ENCODE data around the gene STAM2. TPM values are rescaled to one million over a fixed set of nuclear protein-coding genes. Genes with fewer than 3 reads are reported as not detected.
"Not testable (repeated sequence)": the region's sequence is repeated elsewhere in the genome, so short reads cannot be mapped to it uniquely, and the experiment has no call there.

STAM2 gene
- total RNA-seq, 1 donor from 2014 or later = 35.3 TPM

DNA sequence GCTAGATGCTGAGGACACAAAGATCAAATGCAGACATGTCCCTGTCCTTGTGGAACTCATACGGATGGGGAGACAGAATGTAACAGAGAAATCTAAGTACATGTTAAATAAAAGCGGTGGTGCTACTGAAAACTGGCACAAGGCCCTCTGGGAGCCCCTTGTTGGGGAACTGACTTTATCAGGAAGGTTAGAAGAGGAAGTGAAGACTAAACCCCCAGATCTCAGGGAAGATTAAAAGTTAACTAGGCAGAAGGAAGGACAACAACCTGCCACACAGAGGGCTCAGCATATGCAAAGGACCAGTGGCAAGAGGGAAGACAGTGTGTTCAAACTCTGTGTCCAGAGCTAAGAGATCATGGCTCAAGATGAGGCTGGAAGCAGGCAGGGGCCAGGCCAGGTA is 81.5 kb downstream of the STAM2 start:
- no peak for FAIRE-seq
- TF ChIP-seq, protein P1, sequence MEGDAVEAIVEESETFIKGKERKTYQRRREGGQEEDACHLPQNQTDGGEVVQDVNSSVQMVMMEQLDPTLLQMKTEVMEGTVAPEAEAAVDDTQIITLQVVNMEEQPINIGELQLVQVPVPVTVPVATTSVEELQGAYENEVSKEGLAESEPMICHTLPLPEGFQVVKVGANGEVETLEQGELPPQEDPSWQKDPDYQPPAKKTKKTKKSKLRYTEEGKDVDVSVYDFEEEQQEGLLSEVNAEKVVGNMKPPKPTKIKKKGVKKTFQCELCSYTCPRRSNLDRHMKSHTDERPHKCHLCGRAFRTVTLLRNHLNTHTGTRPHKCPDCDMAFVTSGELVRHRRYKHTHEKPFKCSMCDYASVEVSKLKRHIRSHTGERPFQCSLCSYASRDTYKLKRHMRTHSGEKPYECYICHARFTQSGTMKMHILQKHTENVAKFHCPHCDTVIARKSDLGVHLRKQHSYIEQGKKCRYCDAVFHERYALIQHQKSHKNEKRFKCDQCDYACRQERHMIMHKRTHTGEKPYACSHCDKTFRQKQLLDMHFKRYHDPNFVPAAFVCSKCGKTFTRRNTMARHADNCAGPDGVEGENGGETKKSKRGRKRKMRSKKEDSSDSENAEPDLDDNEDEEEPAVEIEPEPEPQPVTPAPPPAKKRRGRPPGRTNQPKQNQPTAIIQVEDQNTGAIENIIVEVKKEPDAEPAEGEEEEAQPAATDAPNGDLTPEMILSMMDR (IDR thresholded peaks at IDR 0.05; ENCODE audit: insufficient read depth, low read depth, low read length) = no peak
- TF ChIP-seq EZH2 (IDR thresholded peaks at IDR 0.05; ENCODE audit: insufficient read depth, low read length) = no peak
- H3K4me1 Mint-ChIP-seq (ENCODE audit: low read depth, unreplicated experiment) = no peaks in the 10 kb centered on the region

DNA sequence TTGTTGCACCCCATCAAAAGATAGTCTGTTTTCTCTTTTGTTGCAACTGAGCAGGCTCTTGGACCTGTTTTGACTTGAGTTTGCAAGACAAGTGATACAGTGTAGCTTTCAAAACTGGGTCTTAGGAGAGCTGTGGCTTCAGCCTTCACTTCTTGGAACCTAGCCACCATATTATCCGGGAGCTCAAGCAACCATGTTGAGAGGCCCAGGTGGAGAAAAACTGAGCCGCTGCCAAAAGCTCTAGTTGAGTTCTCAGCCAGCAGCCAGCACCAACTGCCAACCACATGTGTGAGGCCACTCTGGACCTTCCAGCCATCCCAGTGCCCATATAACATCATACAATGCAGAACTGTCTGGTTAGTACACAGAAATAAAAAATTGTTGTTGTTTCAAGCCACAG is 82.1 kb downstream of the STAM2 start:
- H3K79me2 ChIP-seq (ENCODE audit: insufficient read depth, low read length) = no peaks in the 10 kb centered on the region
- Mint-ChIP-seq H3K4me3 (ENCODE audit: unreplicated experiment) (no peak overlapping the region), H3K27me3 (ENCODE audit: low read depth, unreplicated experiment) (peaks cover 32% of the 10 kb centered on the region), H3K9me3 (ENCODE audit: unreplicated experiment) (no peaks in the 10 kb centered on the region), H3K4me1 (ENCODE audit: low read depth, unreplicated experiment) (no peaks in the 10 kb centered on the region), H3K36me3 (ENCODE audit: low read depth, unreplicated experiment) (no peaks in the 10 kb centered on the region), H3K27ac (ENCODE audit: unreplicated experiment) (no peak overlapping the region)
- H3K36me3 ChIP-seq (ENCODE audit: insufficient read depth, low read length) = no peaks in the 10 kb centered on the region
- TF ChIP-seq, protein P1 (IDR thresholded peaks at IDR 0.05; ENCODE audit: insufficient read depth, low read depth, low read length) = no peak
- TF ChIP-seq EZH2 (IDR thresholded peaks at IDR 0.05; ENCODE audit: insufficient read depth, low read length) = no peak
- no peak for FAIRE-seq
- H3K4me1 ChIP-seq (ENCODE audit: insufficient read depth, low read length) = peaks cover 5% of the 10 kb centered on the region
- DNase-seq (ENCODE audit: low read depth) = no peak
- no peaks in the 10 kb centered on the region for H4K20me1 ChIP-seq (ENCODE audit: insufficient read depth, low read length)
- H3K4me2 ChIP-seq (ENCODE audit: low read length) = no peak overlapping the region
- H3K9me3 ChIP-seq (ENCODE audit: insufficient read depth, low read depth, low read length) = no peaks in the 10 kb centered on the region
- H3K27ac ChIP-seq (ENCODE audit: low read depth, low read length) = no peak overlapping the region
- peaks cover 30% of the 10 kb centered on the region for H3K27me3 ChIP-seq (ENCODE audit: insufficient read depth, low read length)
- no peak overlapping the region for H2AFZ ChIP-seq (ENCODE audit: low read depth, low read length)
- no peak overlapping the region for H3K4me3 ChIP-seq (ENCODE audit: insufficient read depth, low read depth, low read length)
- no peak overlapping the region for H3K9ac ChIP-seq (ENCODE audit: low read length)

More for the DNA sequence above, 81.5 kb downstream of the STAM2 start:
- Histone ChIP-seq H3K36me3 (ENCODE audit: insufficient read depth, low read length) (no peaks in the 10 kb centered on the region), H3K4me2 (ENCODE audit: low read length) (no peak overlapping the region), H3K27ac (ENCODE audit: low read depth, low read length) (no peak overlapping the region), H4K20me1 (ENCODE audit: insufficient read depth, low read length) (no peaks in the 10 kb centered on the region), H3K9me3 (ENCODE audit: insufficient read depth, low read depth, low read length) (no peaks in the 10 kb centered on the region), H3K4me1 (ENCODE audit: insufficient read depth, low read length) (peaks cover 6% of the 10 kb centered on the region), H3K9ac (ENCODE audit: low read length) (no peak overlapping the region), H3K79me2 (ENCODE audit: insufficient read depth, low read length) (no peaks in the 10 kb centered on the region), H3K27me3 (ENCODE audit: insufficient read depth, low read length) (peaks cover 30% of the 10 kb centered on the region), H3K4me3 (ENCODE audit: insufficient read depth, low read depth, low read length) (no peak overlapping the region), H2AFZ (ENCODE audit: low read depth, low read length) (no peak overlapping the region)
- Mint-ChIP-seq H3K27ac (ENCODE audit: unreplicated experiment) (no peak overlapping the region), H3K27me3 (ENCODE audit: low read depth, unreplicated experiment) (peaks cover 32% of the 10 kb centered on the region), H3K9me3 (ENCODE audit: unreplicated experiment) (no peaks in the 10 kb centered on the region), H3K36me3 (ENCODE audit: low read depth, unreplicated experiment) (no peaks in the 10 kb centered on the region), H3K4me3 (ENCODE audit: unreplicated experiment) (no peak overlapping the region)
- no peak for DNase-seq (ENCODE audit: low read depth)

GRCh38 chr2:152092095-152092494 is 83.5 kb downstream of the STAM2 start:
- Mint-ChIP-seq H3K9me3 (ENCODE audit: unreplicated experiment) (no peaks in the 10 kb centered on the region), H3K4me1 (ENCODE audit: low read depth, unreplicated experiment) (no peaks in the 10 kb centered on the region), H3K4me3 (ENCODE audit: unreplicated experiment) (no peak overlapping the region), H3K27me3 (ENCODE audit: low read depth, unreplicated experiment) (peaks cover 25% of the 10 kb centered on the region), H3K36me3 (ENCODE audit: low read depth, unreplicated experiment) (no peaks in the 10 kb centered on the region), H3K27ac (ENCODE audit: unreplicated experiment) (no peak overlapping the region)
- H3K4me3 ChIP-seq (ENCODE audit: insufficient read depth, low read depth, low read length) = no peak overlapping the region
- no peak for TF ChIP-seq EZH2 (IDR thresholded peaks at IDR 0.05; ENCODE audit: insufficient read depth, low read length)
- TF ChIP-seq, protein P1 (IDR thresholded peaks at IDR 0.05; ENCODE audit: insufficient read depth, low read depth, low read length) = no peak
- H2AFZ ChIP-seq (ENCODE audit: low read depth, low read length) = no peak overlapping the region
- FAIRE-seq (no peak), DNase-seq (ENCODE audit: low read depth) (no peak)
- H3K27me3 ChIP-seq (ENCODE audit: insufficient read depth, low read length) = peaks cover 19% of the 10 kb centered on the region
- no peaks in the 10 kb centered on the region for H3K79me2 ChIP-seq (ENCODE audit: insufficient read depth, low read length)
- H3K4me1 ChIP-seq (ENCODE audit: insufficient read depth, low read length) = no peaks in the 10 kb centered on the region
- H3K36me3 ChIP-seq (ENCODE audit: insufficient read depth, low read length) = no peaks in the 10 kb centered on the region
- H3K4me2 ChIP-seq (ENCODE audit: low read length) = no peak overlapping the region
- H3K27ac ChIP-seq (ENCODE audit: low read depth, low read length) = no peak overlapping the region
- H3K9ac ChIP-seq (ENCODE audit: low read length) = no peak overlapping the region
- no peaks in the 10 kb centered on the region for H4K20me1 ChIP-seq (ENCODE audit: insufficient read depth, low read length)
- no peaks in the 10 kb centered on the region for H3K9me3 ChIP-seq (ENCODE audit: insufficient read depth, low read depth, low read length)

GRCh38 chr2:152090726-152091125 is 84.8 kb downstream of the STAM2 start:
- H3K36me3 Mint-ChIP-seq (ENCODE audit: low read depth, unreplicated experiment); H3K27ac ChIP-seq (ENCODE audit: low read depth, low read length); H3K9ac ChIP-seq (ENCODE audit: low read length); H3K36me3 ChIP-seq (ENCODE audit: insufficient read depth, low read length); H3K27ac Mint-ChIP-seq (ENCODE audit: unreplicated experiment); H3K9me3 Mint-ChIP-seq (ENCODE audit: unreplicated experiment); DNase-seq (ENCODE audit: low read depth); H3K4me2 ChIP-seq (ENCODE audit: low read length); H3K9me3 ChIP-seq (ENCODE audit: insufficient read depth, low read depth, low read length); H3K4me3 ChIP-seq (ENCODE audit: insufficient read depth, low read depth, low read length); H2AFZ ChIP-seq (ENCODE audit: low read depth, low read length); H4K20me1 ChIP-seq (ENCODE audit: insufficient read depth, low read length); H3K4me3 Mint-ChIP-seq (ENCODE audit: unreplicated experiment); H3K79me2 ChIP-seq (ENCODE audit: insufficient read depth, low read length); H3K4me1 ChIP-seq (ENCODE audit: insufficient read depth, low read length); H3K4me1 Mint-ChIP-seq (ENCODE audit: low read depth, unreplicated experiment); H3K27me3 ChIP-seq (ENCODE audit: insufficient read depth, low read length); FAIRE-seq: not testable (repeated sequence)
- peaks cover 23% of the 10 kb centered on the region for H3K27me3 Mint-ChIP-seq (ENCODE audit: low read depth, unreplicated experiment)

Data from astrocyte (in vitro differentiated cells and primary cell).